GM19351 (cell line): ENCODE data around the gene TMEM52B.
"Not testable (repeated sequence)": the region's sequence is repeated elsewhere in the genome, so short reads cannot be mapped to it uniquely, and the experiment has no call there.

Experiments
- ATAC-seq: cut with Tn5 transposase; IDR thresholded peaks from one replicate; pipeline ENCODE4 v1.9.1; 2021; ENCODE audit warnings: mild to moderate bottlenecking, moderate library complexity; ENCODE audit not compliant: unreplicated experiment

Gene TMEM52B

GRCh38 chr12:10170216-10170615 lies 8.6 kb upstream of the TMEM52B start:
- ATAC-seq = no peak

GRCh38 chr12:10171973-10172728 lies 6.7 kb upstream of the TMEM52B start, which contains the start of gene OLR1:
OLR1 (minus strand) TSS chr12:10172132; CDS start chr12:10172077, 55 bp downstream.
- ATAC-seq = no peak

GRCh38 chr12:10174986-10175614 lies 3.7 kb upstream of the TMEM52B start:
- no peak for ATAC-seq

GRCh38 chr12:10175846-10176636 lies 2.8 kb upstream of the TMEM52B start:
- ATAC-seq = no peak

- ATAC-seq = no peak
Measured at GRCh38 chr12:10179776-10180181, 947 bp downstream of the TMEM52B start.

- no peak for ATAC-seq
Measured at GRCh38 chr12:10182354-10183049, 3.7 kb downstream of the TMEM52B start.

- no peak for ATAC-seq
Measured at GRCh38 chr12:10184261-10184843, 5.5 kb downstream of the TMEM52B start.

GRCh38 chr12:10186299-10186698 lies 7.5 kb downstream of the TMEM52B start:
- no peak for ATAC-seq

- not testable (repeated sequence) for ATAC-seq
Measured at GRCh38 chr12:10186958-10187357, 8.1 kb downstream of the TMEM52B start.

GRCh38 chr12:10189653-10190052 lies 10.8 kb downstream of the TMEM52B start:
- no peak for ATAC-seq

- peak; percentile 86 for ATAC-seq
Measured at GRCh38 chr12:10190558-10191388, 11.9 kb downstream of the TMEM52B start.

GRCh38 chr12:10191865-10192264 lies 13.0 kb downstream of the TMEM52B start:
- no peak for ATAC-seq

- ATAC-seq = no peak
Measured at GRCh38 chr12:10194160-10194670, 15.4 kb downstream of the TMEM52B start.

- ATAC-seq = peak; percentile 90
Measured at GRCh38 chr12:10196210-10196609, 17.4 kb downstream of the TMEM52B start.

GRCh38 chr12:10197879-10198278 lies 19.0 kb downstream of the TMEM52B start:
- ATAC-seq = no peak

- ATAC-seq = not testable (repeated sequence)
Measured at GRCh38 chr12:10204495-10204894, 25.7 kb downstream of the TMEM52B start.

GRCh38 chr12:10205220-10205807 lies 26.5 kb downstream of the TMEM52B start:
- no peak for ATAC-seq

- no peak for ATAC-seq
Measured at GRCh38 chr12:10207136-10207535, 28.3 kb downstream of the TMEM52B start.

GRCh38 chr12:10210225-10210624 lies 31.4 kb downstream of the TMEM52B start:
- no peak for ATAC-seq
